RKO (cell line): ENCODE results near the gene SNTA1.
"Not testable (repeated sequence)": the region's sequence is repeated elsewhere in the genome, so short reads cannot be mapped to it uniquely, and the experiment has no call there.

Source experiments
- DNase-seq: peaks from one replicate; pipeline ENCODE4 v3.0.0-alpha.2; 2016; ENCODE audit warnings: low spot score

The SNTA1 gene

DNA sequence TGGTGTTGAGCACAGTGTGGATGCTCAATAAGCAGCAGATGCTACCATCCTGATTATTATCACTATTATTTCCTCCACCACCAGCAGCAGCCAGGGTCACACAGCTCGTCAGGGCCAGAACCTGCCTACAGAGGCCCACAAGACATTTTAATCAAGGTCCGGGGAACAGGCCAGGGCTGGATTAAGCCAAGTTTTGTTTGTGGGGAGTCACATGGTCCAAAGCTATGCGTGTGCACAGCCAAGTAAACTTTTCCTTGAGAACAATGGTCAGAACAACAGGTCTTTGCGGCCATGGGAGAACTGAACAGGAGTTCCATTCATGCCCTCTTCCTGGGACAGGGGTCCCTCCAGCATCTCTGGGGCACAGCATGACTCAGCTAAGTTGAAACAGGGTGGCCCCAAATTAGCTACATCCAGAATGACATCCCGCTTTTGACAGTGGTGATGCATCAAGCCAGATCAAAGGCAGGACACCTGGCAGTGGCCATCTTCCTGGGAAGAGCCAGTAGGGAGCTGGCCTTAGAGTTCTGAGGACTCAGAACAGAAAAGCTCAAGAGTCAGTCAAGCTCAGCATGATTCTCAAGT, 11.7 kb downstream of the SNTA1 start:
- DNase-seq: no peak

DNA sequence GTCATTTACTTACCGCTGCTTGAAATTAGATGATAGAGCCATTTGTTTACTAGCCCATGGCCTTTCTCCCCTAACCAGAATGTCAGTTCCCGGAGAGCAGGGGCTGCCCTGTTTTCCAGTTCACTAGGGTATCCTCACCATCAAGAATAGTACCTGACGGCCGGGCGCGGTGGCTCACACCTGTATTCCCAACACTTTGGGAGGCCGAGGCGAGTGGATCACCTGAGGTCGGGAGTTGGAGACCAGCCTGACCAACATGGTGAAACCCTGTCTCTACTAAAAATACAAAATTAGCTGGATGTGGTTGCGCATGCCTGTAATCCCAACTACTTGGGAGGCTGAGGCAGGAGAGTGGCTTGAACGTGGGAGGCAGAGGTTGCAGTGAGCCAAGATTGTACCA, 19.7 kb downstream of the SNTA1 start:
- not testable (repeated sequence) for DNase-seq

DNA sequence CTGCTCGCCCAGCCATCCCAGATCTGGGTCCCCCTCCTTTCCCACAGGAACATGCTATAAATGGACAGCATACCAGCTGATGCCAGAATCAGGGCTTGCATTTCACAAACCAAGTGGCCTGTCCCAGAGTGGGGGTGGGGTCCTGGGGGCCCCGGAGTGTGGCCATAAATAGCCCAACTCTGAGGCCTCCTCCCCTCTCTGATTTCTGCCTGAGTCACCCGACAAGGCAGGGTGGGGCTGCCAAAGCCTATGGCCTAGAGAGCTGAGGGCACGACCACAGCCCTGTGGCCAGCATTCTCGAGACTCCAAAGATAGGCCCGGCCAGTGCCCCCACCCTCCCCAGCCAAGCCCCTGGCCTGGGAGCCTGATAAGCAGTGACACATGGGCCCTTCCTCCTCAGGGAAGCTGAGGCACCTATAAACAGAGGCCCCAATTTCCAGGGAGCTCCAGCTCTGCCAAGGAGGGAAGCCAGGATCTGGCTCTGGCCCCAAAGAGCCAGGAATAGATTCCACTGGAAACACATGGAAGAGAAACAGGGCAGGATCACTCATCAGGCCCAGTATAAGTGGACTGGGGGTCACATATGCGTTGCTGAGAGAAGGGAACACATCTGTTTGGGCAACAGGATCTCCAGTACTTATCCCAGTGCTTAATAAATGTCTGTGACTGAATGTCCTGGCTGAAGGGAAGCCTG, 20.3 kb downstream of the SNTA1 start:
- no peak for DNase-seq

DNA sequence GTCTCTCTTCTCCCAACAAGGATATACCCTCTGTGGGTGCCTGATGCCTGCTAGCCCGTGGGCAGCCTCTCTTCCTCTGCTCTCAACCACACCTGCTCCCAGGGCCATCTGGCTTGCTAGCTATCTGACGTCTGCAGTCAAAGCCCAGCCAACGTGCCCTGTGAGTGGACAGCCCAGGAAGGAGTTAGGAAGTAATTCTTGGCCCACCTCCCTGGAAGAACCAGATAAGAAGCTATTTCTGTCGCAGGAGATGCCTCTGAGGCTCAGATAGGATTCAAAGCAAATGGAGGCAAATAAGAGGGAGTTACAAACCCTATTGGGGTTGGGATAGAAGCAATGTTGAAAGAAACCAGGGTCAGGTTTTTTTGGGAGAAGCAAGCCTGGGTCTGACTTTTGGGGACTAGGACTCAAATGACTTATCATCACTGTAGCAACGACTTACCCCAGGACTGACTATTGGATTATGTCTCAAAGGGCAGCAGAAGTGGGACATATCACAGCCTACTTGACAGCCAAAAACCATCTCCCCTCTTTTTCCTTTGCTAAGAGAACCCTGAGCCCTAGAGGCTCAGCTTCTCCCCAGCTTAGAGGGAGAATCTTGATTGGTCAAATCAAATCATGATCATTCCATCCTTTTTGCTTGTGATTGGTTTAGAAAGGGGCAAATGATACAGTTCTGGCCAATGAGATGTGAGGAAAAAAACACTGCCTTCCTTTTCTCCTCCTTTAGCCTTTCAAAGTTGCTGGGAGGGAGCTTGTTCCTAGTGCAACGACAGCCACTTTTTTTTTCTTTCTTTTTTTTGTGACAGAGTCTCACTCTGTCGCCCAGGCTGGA, 24.2 kb downstream of the SNTA1 start:
- DNase-seq: no peak

DNA sequence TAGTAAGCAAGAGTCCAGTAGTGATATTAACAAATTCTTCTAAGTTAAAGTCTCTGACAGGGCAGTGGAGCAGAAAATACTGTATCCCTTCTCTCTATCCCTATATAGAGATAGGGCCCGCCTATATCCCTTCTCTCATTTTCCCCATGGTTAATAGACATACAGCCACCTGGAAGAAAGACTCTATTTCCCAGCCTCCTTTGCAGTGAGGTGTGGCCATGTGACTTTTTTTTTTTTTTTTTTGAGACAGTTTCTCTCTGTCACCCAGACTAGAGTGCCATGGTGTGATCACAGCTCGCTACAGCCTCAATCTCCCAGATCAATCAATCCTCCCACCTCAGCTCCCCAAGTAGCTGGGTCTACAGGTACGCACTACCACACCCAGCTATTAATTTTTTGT, 25.5 kb downstream of the SNTA1 start:
- no peak for DNase-seq

DNA sequence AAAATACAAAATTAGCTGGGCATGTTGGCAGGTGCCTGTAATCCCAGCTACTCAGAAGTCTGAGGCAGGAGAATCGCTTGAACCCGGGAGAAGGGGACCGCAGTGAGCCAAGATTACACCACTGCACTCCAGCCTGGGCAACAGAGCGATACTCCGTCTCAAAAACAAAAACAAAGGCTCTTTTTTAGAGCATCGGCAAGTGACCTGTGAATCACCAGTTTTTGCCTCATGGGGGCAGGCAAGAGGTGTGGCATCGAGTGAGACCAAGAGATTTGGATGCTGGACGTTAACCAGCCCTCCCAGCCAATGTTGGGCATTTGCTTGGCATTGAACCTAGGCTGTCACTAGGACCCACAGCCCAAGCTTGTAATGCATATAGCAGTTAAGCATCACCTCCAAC, 27.6 kb downstream of the SNTA1 start:
- peak; percentile 45 for DNase-seq

DNA sequence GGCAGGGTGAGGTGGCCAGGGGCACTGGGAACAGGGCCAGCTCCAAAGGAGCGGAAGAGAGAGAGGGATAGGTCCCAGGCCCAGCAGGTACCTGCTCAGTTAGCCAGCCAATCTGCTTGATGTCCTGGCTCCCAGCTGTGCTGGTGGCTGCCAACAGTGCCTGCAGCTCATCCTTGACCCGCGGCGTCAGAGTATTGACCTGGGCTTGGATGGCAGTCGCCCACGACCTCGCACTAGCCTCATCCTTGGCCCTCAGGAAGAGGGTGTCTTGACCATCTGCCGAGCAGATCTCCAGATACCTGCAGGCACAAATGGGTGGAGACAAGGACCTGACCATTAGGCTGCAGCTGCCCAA, 31.1 kb downstream of the SNTA1 start:
- no peak for DNase-seq

DNA sequence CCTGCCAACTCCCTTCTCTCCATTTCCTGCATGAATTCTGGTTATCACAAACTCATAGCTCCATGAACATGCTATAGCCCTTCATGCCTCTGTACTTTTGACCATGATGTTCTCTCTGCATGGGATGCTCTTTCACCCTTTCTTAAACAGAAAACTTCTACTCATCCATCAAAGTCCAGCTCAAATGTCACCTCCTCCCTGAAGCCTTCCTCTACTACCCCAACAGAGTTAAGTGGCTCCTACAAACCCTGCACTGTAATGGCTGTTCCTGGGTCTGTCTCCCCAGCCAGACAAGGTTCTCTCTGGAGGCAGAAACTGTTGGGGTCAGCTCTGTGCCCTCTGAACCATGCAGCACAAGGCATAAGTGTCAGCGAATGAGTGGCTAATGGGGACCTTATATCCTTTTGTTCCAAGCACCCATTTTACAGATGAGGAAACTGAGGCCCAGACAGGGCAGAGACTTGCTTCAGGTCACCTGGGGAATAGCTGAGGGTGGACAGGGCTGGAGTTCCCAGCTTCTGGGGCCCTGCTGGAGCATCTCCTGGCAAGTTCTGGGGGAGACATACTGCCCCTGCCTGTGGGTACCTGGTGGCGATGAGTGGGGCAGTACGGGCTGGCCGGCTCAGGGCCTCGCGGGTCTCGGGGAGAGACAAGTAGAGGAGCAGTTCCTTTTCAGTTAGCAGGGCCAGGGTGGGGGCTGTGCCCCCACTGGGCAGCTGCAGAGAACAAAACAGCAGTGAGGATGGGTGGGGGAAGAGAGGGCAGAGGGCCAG, 31.7 kb downstream of the SNTA1 start:
- DNase-seq: no peak

DNA sequence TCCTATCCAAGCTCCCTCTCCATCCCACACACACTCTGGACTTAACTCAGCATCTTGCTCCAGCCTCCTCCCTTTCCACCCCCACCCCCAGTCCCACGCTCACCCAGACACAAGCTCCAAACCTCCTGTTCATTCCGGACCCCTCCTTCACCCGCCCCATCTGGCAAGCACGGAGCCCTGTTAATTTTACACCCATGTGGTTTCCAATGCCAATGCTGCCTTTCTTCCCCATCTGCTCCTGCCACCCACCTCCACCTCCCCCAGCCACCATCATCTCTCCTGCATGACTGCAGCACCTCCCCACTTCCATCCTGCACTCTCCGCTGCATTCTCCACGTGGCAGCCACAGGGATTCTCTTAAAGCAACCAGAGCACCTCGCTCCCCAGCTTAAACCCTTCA, 32.3 kb downstream of the SNTA1 start:
- no peak for DNase-seq

DNA sequence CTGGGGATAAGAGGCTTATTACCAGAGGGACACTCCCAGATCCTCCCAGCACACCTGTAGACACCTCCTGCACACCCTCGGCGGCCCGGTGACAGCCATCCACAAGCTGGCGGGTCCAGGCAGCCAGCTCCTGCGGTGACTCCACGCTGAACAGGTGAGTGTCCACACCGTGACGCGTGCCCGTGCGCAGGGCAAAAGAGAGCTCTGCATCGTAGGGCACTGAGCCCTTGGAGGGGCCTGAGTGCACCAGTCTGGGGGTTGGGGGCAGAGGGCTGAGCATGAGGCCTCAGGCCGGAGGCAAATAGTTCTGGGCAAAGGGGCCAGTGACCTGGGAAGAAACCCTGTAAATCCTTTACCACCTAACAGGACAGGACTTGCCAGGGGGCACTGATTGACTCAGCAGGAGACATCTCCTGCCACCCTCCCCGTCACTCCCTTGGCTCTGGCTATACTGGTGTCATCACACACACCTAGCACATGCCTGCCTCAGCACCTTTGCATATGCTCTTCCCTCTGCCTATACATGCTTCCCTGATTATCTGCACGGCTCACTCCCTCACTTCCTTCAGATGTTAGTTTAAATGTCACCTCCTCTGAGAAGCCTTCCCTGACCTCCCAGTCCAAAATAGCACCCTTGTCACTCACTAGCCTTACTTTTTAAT, 33.4 kb downstream of the SNTA1 start:
- DNase-seq: no peak

DNA sequence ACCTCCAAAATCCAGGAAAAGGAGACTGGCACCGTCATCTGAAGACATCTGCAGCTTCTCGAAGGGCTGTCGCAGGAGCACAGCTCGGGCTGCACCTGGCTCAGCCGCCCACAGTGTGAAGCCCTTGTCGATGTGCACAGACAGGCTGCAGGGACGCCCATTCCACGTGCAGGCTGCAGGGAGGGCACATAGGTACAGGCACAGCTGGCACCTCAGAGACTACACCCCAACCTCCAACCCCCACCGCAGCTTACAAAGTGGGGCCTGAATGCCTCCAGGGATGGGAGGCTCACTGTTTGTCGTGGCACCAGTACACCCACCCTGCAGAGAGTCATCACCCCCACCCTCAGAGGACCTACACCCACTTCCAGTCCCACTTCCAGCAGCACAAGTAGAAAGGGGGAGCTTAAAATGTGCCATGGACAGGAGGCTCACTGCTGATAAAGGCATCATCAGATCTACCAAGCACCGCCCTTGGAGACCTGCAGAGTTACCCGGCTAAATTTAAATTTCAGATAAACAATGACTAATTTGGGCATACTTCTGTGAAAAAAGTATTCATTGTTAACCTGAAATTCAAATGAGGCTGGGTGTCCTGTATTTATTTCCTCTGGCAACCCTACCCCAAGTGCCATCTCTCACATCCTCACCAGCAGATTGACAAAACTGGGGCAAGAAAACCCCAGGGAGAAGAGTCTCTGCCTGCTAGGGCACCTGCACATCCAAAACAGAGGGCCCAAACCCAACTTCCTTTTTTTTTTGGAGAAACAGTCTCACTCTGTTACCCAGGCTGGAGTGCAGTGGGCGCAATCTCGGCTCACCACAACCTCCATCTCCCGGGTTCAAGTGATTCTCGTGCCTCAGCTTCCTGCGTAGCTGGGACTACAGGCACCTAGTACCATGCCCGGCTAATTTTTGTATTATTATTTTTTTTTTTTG, 34.6 kb downstream of the SNTA1 start:
- DNase-seq: no peak

DNA sequence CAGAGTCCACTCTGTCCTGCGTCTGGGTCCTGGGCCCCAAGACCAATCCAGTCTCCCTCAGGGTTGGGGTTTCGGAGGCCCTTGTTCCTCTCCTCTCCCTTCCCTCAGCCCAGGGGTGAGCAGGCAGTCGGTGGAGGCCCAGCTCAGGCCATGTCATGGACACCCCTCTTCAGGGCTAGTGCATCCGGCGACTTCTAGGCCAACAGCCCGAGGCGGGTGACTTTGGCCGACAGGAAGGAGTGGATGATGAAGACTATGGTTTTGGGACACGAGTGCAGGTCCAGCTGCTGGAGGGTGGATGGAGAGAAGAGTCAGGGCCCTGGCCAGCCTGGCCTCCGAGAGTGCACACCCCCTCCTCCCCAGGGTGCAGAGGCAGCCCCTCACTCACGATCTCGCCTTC, 35.2 kb downstream of the SNTA1 start:
- DNase-seq: no peak

DNA sequence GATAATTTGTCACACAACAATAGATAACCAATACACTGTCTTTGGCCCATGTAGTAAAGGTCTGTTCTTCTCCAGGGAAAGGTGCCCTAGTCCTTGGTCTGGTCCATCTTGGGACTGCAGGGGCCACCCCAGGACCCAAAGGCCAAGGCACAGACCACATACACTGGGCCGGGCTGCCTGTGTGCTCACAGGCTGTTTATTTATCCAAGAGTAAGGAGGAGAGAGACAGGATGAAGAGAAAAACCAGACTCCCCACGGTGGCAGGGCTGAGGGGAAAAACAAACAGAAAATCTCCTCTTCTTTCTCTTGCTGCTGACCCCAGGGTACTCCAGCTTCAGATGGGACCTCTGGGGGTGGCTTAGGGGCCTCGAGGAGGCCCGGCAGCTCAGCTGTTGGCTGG, 35.8 kb downstream of the SNTA1 start:
- DNase-seq: no peak

DNA sequence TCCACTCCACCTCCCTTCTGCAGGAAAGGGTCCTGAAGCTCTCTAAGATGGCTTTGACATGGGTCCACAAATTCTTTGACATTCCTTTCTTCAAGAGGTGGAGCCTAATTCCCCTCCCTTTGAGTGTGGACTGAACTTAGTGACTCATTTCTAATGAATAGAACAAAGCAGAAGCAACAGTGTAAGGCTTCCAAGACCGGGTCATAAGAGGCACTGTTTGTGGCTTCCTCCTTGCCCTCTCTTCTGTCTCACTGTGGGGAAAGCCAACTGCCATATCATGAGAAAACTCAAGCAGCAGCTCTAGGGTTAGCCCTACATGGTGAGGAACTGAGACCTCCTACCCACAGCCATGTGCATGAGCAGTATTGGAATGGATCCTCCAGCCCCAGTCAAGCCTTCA, 36.3 kb downstream of the SNTA1 start:
- DNase-seq: peak; percentile 30

DNA sequence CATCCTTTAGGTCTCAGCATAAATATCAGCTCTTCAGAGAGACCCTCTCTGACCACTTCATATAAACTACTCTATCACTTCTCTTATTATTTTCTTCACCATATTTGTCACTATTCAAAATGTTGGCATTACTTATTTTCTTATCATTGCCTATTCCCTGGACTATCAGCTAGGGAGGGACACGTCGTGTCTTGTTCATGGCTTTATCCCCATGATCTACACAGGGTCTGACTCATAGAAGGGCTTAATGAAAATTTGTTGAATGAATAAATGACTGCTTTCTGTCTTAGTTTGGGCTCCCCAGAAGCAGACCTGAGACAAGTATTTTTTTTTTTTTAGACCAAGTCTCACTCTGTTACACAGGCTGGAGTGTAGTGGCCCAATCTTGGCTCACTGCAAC, 39.3 kb downstream of the SNTA1 start:
- DNase-seq: no peak

DNA sequence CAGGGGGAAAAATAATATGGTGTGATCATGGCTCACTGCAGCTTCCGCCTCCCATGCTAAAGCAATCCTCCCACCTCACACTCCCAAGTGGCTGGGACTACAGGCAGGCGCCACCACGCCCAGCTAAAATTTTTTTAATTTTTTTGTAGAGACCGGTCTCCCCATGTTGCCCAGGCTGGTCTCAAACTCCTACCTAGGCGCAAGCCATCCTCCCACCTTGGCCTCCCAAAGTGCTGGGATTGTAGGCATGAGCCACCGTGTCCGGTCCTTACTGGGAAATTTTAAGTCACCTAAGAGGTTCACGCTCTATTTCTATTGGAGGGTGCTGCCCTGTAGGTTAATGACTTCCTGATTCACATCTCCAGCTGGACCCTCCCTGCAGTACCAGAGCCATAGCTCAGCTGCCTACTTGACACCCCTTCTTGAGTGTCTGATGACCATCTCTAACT, 41.6 kb downstream of the SNTA1 start:
- DNase-seq: peak; percentile 65

DNA sequence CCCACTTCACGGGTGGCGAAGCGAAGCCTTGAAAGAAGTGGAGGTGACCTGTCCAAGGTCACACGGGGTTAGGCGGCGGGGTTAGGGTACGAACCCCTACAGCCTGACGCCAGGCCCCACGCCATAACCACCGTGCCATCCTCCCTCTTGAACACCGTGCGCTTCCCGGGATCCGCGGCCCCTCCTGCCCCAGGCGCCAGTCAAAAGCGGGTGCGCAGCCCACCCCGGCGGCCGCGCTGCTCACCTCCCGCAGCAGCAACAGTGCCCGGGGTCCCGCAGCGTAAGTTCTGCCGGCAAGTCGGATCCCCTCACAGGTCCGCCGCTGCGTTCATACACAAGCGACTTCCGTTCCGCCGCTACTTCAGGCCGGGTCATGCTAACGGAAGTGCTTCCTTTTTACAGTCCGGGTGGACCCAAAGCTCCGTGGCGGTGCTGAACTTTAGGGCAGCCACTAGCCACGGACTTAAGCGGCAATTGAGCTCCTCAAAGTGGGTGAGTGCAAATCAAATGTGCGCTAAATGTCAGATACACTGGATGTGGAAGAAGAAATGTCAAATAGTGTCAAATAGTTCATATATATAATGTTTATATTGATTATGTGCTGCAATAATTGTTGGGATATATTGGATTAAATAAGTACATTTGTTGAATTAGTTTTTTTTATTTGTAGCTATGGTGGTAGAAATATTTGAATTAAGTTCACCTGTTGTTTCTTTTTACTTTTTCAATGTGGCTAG, 42.2 kb downstream of the SNTA1 start, which contains the start of gene CDK5RAP1:
Gene CDK5RAP1 (minus strand): TSS at position 336 of the 737 bp plus-strand sequence. CDS start 4,455 bp downstream, outside the sequence.
- DNase-seq: peak; percentile 94

DNA sequence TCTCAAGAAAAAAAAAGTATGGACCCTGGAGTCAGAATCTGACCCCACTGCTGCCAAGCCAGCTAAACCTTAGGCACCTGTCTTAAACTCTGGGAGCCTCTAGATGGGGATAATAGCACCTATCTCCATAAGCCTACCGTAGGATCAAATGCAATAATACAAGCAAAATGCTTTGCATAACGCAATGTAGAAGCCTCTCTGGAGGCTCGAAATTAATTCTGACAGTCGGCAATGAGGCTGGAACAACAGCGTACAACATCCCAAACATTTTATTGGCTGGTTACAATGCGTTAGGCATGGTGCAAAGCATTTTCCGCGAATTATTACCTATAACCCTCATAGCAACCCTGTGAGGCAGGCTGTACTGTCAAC, 42.8 kb downstream of the SNTA1 start:
- DNase-seq: peak; percentile 63

DNA sequence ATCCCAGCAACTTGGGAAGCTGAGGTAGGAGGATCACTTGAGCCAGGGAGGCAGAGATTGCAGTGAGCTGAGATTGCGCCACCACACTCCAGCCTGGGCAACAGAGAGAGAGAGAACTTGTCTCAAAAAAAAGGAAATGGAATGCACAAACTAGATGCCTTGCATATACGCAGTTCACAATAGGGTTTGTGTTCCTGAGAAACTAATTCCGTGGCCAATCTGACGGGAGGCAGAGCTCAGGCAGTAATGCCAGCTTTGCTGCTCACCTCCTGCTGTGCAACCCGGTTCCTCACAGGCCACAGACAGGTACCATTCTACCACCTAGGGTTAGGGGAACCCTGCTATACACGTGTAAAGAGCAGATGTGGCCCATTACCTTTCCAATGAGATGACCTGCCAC, 43.6 kb downstream of the SNTA1 start:
- no peak for DNase-seq

DNA sequence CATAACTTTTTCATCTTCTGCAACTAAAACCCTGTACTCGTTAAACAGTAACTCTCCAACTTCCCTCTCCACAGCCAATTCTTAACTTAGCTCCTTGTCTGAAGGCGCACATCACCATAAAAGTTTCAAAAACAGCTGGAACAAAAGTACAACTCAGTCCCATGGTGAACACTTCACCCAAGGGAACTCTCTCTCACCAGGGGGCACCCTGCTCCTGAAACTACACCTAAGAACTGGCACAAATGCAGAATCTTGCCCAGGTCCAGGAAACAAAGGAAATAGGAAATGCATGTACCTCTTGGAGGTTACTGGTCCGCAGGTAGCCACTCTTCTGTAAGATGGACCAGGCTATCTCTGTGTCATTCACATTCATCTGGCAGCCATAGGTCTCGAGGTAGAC, 48.8 kb downstream of the SNTA1 start:
- no peak for DNase-seq
